Left renal pelvis (tissue), 4 donors: ENCODE measurements around the gene SOX18. TPM values are rescaled to one million over a fixed set of nuclear protein-coding genes. Genes with fewer than 3 reads are reported as not detected.

Experiments used
- DNase-seq, 4 donors: peaks; one replicate each; pipeline ENCODE4 v3.0.0-alpha.2; 2013; ENCODE audit warnings: low read depth in 4 of 4, low spot score in 3 of 4
- polyA plus RNA-seq, 4 donors: library from polyadenylated mRNA; unstranded; fragments of 120-200 nt; gene quantifications; one replicate each; pipeline ENCODE4 v1.2.1, GENCODE V29; 2013; ENCODE audit not compliant: insufficient read length in 4 of 4

The SOX18 gene
- polyA plus RNA-seq, 4 donors = 5.7 to 13.6 (median 8.1) TPM

- no peak for DNase-seq
Observed at GRCh38 chr20:64053841-64054661, 4.6 kb upstream of the SOX18 start.

DNA sequence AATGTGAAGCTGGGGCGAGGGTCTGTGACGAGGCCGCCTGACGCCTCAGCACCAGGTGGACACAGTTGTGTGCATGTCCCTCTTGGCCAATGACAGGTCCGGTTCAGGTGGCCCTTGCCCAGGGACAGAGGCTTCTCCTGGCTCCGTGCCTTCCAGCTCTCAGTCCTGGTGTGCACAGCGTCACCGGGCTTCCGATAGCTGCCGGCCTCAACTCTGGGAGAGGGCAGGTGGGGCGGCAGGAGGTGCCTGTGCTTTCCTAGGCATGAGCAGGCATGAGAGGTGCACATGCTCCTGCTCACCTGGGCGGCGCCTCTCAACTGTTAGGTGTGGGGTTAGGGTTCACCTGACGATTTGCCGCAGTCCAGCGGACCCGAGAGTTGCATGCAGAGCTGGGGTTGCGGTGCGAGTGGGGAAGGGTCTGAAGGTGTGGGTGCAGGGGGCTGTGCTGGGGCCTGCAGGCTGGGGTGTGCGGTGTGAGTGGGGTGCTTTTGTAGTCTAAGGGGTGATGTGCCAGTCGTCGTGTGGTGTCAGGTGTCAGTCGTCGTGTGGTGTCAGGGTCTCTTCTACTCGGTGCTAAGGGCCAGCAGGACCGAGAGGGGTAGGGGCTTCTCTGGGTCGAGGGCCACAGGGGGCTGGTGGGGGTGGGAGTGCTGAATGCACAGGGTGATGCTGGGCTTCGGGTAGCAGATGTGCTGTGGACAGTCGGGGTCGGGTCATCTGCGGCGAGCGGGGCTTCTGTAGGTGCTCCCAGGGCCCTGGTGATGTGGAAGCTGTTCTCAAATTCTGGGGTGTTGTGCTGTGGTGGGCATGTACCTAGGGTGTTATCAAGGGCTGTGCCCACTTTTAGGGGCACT lies 3.8 kb upstream of the SOX18 start:
- no peak for DNase-seq

- DNase-seq = no peak
Observed at GRCh38 chr20:64052326-64052722, 2.9 kb upstream of the SOX18 start.

DNA sequence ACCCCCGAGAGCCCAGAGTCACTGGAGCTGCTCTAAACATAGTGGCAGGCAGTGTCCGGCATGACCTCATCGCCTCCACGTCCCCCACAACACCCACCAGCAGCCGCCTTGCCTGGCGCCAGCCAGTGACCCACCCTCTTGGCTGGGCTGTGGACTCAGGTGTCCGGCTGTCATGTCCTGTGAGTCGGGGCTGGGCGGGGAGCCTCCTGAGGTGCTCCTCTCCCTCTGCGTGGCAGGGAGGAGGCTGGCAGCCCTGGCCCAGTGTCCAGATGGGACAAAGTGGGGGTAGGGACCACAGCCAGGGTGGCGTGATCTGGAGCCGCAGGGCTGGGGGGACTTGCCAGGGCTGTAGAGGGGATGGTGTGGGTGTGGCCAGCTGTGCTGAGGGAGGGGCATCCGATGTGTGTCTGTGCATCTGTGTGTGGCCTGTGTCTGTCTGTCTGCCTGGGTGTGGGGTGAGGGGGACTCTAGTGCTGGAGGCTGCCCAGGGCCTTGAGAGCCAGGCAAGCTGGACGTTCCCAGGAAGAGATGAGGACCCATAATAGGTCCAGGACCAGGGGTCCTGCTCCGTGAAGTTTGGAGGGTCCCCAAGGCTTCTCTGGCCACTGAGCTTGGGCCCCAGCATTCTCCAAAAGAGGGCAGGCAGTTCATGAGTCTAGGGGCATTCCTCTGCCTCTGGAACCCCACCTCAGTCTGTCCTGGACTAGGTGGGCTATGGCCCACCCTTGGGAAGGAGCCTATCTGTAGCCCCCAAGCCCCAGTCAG lies 2.3 kb upstream of the SOX18 start:
- no peak for DNase-seq

- DNase-seq = no peak
Observed at GRCh38 chr20:64051033-64051452, 1.6 kb upstream of the SOX18 start.

DNA sequence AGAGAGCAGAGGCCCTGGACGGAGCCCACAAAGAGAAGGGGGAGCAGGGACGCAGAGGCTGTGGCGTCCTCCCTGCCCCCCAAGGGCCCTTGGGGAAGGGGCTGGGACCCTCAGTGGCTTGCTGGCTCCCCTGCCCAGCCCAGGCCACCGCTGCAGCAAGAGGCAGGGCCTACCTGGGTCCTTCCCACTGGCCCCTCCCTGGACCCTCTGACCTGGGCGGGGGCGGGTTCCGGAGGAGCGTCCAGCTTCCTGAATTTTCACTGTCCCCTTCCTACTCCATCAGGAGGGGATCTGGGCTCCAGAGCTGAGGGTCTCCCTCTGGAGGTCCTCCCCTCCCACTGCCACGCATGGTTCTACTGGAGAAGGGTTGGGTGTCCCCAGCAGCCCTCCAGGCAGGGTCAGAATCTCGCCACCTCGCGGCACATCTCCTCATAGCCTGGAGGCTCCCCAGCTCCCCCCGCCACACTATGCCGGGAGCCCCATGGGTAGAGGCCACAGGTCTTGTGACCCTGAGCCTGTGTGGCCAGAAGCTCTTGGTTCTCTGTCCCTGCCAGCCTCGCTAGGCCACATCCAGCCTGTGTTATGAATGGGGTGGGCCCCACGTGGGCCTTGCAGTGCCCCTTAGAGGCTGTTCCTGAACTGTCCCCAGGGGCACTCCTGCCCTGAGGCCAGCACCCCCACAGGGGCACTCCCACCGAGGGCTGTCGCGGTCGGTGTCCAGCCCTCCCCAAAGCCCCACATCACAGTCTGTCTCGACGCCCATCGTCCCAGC lies 1.0 kb upstream of the SOX18 start:
- DNase-seq = no peak

DNA sequence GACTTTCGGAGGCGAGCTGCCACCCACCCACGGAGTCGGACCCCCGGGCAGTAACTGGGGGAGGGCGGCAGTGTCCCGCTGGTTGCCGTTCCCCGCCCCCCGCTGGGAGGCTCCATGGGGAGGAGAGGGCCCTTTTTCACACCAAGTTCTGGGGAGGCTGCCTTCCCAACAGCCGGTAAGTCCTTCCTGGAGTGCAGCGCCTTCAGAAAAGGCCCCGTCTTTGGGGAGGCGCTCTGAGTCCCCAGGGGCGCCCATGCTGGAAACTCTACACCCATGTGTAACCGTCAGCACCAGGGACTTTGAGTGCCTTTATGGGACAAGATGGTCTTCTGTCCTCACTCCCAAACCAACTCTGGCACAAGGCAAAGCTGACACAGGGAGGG lies 430 bp upstream of the SOX18 start:
- no peak for DNase-seq

- no peak for DNase-seq
Observed at GRCh38 chr20:64048402-64049044, 916 bp downstream of the SOX18 start.

DNA sequence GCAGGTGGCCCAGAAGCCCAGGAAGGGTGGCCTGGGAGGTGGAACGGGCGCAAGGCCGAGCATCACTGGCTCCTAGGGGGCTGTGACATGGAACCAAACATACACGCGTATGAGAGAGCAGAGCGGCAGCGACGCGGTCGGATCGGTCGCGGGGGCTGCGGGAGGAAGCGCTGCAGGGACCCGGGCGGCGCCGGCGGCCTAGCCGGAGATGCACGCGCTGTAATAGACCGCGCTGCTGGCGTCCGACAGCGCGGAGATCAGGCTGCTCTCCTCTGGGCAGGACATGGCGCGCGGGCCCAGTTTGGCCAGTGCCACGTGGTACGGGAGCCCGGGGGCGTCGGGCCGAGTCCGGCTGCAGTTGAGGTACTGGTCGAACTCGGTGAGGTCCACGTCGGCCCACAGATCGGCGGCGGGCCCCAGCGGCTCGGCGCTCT lies 1.5 kb downstream of the SOX18 start:
- no peak for DNase-seq

GRCh38 chr20:64047046-64047389 lies 2.4 kb downstream of the SOX18 start:
- no peak for DNase-seq

GRCh38 chr20:64045346-64046011 lies 4.0 kb downstream of the SOX18 start:
- no peak for DNase-seq

DNA sequence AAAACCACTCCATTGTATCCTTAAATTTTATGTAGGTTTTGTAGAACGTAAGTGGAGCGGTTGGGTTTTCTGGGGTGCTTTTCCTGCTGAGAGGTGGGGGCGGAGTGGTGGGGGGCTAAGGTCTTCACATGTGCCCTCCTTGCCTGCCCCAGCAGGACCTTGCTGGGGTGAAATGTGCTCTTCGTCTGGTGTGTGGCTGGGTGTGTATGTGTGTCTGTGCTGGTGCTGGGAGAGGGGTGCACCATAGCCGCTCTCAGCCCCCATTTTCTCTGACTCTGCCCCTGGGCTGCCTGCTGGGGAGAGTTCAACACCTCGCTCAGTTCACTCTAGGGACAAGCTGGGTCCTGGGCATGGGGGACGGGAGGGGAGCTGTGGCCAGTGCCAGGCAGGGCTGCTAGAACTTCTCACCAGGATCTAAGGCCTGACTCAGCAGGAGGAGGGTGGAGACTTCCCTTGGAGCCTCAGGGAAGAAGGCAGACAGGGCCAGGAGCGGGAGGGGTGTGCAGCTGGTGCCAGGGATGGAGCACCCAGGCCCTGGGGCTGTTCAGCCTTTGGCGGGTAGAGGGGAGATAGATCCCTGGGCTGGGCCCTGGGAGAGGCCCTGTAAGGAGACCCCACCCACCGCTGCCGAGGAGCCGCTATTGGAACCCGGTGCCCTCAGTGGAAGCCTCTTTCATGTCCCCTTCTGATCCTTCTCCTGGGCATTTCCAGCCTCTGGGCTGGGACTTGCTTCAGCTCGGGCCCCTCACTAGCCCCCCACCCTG lies 4.8 kb downstream of the SOX18 start:
- DNase-seq = no peak

GRCh38 chr20:64043768-64044167 lies 5.7 kb downstream of the SOX18 start:
- no peak for DNase-seq

- DNase-seq = no peak
Observed at GRCh38 chr20:64042054-64042781, 7.2 kb downstream of the SOX18 start.

- no peak for DNase-seq
Observed at GRCh38 chr20:64041781-64042053, 7.7 kb downstream of the SOX18 start.

DNA sequence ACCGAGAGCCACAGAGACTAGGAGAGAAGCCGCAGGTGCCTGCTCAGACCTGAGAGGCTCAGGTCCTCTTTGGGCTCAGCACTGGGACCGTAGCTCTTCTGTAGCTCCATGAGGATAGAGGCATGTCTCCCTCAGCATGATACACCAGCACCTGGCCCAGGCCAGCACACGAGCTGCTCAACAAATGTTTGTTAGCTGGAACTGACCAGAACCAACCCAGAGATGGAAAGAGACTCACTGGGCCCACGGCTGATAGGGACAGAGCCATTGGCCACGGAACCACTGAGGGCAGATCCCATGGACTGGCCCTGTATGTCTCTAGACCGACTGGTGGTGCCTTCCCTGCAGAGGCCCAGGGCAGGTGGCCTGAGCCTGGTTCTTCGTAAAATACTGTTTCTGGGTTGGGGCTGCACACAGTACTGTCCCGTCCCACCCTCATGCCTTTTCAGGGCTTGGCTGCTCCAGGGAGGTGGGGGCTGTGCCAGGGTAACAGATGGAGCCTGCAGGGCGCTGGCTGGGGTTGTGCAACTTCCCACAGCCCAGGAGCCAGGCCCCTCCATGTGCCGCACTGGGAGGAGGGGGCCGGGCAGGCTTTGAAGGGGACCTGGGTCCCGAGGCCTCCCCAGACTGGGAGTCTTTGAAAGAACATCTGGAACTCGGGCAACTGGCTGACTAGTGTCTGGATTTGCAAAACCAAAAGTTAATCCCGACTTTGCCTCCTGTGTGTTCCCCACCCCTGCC lies 8.2 kb downstream of the SOX18 start:
- no peak for DNase-seq

- DNase-seq = no peak
Observed at GRCh38 chr20:64040231-64041039, 9.0 kb downstream of the SOX18 start.
